ENCODE results near the gene MRPL43.
A peak's percentile ranks its signal among the peaks of the same experiment; 100 is the strongest.
"Not testable (repeated sequence)": the region's sequence is repeated elsewhere in the genome, so short reads cannot be mapped to it uniquely, and the experiment has no call there.

The MRPL43 gene

GRCh38 chr10:100986952-100987684 is at the start of gene MRPL43, which contains the start of gene TWNK:
Gene MRPL43, minus strand, starts transcription at chr10:100987497. Its CDS starts 54 bp downstream, at chr10:100987443.
Gene TWNK, plus strand, starts transcription at chr10:100987543. Its CDS starts 668 bp downstream, at chr10:100988211.
- DNase-seq (ENCODE audit: low spot score) = peak; percentile 92

- no peak for DNase-seq (ENCODE audit: low spot score)
Observed at GRCh38 chr10:101036726-101037125, 49.4 kb upstream of the MRPL43 start.

- DNase-seq (ENCODE audit: low spot score) = no peak
Observed at GRCh38 chr10:101035916-101036702, 48.8 kb upstream of the MRPL43 start.

GRCh38 chr10:101035314-101035713 is 48.0 kb upstream of the MRPL43 start:
- DNase-seq (ENCODE audit: low spot score) = no peak

- DNase-seq (ENCODE audit: low spot score) = not testable (repeated sequence)
Observed at GRCh38 chr10:101034404-101034803, 47.1 kb upstream of the MRPL43 start.

- DNase-seq (ENCODE audit: low spot score) = no peak
Observed at GRCh38 chr10:101033276-101033675, 46.0 kb upstream of the MRPL43 start.

DNA sequence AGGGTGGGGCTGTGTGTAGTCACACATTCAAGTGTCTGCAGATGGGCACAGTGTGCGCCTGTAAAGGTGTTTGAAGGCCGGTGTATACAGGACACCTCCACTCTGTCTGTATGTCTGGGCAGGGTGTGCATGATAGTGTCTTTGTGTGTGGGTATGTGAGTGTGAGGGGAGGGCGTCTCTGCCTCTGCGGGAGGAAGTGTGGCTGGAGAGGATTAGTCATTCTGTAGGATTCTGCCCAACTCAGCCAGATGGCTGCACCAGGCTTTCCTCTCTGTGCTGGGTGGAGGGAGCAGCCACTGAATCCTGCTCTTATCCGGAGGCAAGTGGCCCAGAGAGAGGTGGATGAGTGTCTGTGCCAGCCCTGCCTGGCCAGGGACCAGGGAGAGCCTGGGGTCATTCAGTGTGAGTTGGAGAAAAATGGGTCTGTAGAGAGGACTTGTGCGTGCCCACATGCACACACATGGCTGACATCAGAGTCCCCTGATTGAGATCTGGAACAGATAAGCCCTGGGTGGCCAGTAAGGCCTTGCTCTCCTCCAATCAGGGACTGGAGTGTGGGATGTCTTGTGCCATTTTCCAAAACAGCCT is 45.4 kb upstream of the MRPL43 start:
- peak; percentile 84 for DNase-seq (ENCODE audit: low spot score)

- peak; percentile 77 for DNase-seq (ENCODE audit: low spot score)
Observed at GRCh38 chr10:101031796-101032636, 44.7 kb upstream of the MRPL43 start.

GRCh38 chr10:101031128-101031795 is 44.0 kb upstream of the MRPL43 start, which contains the start of the genes PDZD7 and SFXN3:
Gene PDZD7, minus strand, starts transcription at chr10:101031129. Its CDS starts 910 bp downstream, at chr10:101030219.
Gene SFXN3, plus strand, starts transcription at chr10:101031234. Its CDS starts 3,461 bp downstream, at chr10:101034695.
- peak; percentile 97 for DNase-seq (ENCODE audit: low spot score)

DNA sequence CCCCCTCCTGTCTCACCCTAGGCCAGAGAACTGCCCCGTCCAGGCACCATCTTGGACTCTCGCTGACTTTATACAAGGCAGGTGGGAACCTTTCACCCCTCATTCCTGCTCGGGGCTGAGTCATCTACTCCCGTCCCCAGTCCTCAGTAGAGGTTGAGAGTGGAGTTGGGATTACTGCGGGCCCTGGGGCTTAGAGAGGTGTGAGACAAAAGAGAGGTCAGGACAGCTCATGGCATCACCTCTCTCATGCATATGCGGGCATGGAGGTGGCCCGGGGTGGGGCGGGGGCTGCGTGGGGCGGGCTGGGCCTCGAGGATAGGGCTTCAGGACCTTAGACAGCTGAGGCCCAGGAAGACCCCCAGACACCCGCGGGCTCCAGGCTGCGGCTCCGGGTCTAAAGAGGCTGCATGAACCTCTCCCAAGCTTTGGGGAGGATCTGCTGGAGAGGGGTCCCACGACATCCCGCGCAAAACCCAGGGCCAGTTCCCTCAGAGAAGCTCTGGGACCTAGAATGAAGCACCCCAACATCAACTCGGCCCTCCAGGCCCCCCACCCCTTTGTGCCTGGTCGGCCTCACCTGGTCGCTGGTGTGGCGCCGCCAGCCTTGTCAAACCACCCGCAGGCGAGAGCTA is 43.3 kb upstream of the MRPL43 start:
- no peak for DNase-seq (ENCODE audit: low spot score)

- DNase-seq (ENCODE audit: low spot score) = no peak
Observed at GRCh38 chr10:101029520-101030295, 42.4 kb upstream of the MRPL43 start.

- no peak for DNase-seq (ENCODE audit: low spot score)
Observed at GRCh38 chr10:101028446-101029337, 41.4 kb upstream of the MRPL43 start.

DNA sequence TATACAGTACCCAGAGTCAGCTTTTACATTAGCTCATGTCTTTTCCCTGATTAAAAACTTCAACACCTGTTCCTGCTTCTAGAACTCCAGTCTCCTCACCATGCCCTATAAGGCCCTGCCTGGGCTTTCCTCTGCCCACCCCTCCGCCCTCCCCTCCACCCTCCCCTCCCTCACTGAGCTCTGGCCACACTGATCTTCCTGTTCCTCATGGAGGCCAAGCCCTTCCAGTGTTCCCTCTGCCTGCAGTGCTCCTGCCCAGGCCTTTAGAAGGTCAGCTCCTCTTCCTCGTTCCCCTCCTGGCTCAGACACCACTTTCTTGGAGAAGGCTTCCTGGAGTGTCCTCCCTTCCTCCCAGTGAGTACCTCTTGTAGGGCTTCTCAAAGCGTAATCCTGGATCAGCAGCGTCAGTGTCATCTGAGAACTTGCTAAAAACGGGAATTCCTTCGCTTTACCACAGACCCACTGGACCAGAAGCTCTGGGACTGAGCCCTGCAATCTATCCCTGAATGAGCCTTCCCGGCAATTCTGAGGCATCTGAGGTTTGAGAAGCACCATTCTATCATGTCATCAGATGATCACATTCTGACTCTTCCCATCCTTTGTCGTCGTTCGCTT is 39.9 kb upstream of the MRPL43 start:
- DNase-seq (ENCODE audit: low spot score) = no peak

- DNase-seq (ENCODE audit: low spot score) = no peak
Observed at GRCh38 chr10:101022967-101023705, 35.8 kb upstream of the MRPL43 start.

- DNase-seq (ENCODE audit: low spot score) = no peak
Observed at GRCh38 chr10:101021692-101022251, 34.5 kb upstream of the MRPL43 start.

DNA sequence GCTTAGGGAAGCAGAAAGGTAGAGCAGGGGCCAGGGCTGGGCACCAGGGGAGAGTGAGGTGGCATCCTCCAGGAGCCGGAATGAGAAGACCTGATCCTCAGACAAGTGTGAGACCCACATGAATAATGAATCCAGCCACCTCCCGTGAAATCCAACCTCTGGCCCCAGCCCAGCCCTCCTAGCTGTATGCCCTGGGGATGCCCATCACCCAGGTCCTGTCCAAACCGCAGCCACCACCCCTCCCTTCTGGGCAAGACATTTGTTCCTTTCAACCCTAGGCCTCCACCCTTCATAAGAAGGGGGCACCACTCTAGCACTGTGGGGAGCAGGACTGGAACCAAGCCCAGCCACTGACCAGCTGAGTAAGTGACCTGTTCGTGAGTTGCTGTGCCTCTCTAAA is 33.9 kb upstream of the MRPL43 start:
- DNase-seq (ENCODE audit: low spot score) = no peak

- no peak for DNase-seq (ENCODE audit: low spot score)
Observed at GRCh38 chr10:101020427-101021075, 33.3 kb upstream of the MRPL43 start.
